ENCODE data around the gene UNC5CL.

UNC5CL gene

DNA sequence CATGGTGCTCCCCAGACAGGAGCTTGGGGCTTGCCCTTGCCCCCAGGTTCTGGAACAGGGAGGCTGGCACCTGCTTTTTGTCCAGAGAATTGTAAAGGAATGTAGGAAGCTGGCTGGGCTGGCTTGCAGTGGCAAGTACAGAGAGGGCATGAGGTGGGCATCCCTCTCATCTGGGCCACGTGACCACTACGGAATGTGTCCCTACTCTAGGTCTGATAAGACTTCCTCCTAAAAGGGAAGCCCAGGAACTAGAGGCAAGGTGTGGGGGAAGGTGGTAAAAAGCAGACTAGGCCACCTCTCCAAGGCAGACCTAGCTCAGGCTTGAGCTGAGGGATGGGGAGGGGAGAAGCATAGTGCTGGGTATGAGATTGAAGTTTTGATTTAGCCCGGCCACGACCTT is 38.8 kb downstream of the UNC5CL start:
- no peak for DNase-seq

- DNase-seq = peak; percentile 22 to 39
Measured at GRCh38 chr6:40999569-40999968, 39.5 kb downstream of the UNC5CL start.

DNA sequence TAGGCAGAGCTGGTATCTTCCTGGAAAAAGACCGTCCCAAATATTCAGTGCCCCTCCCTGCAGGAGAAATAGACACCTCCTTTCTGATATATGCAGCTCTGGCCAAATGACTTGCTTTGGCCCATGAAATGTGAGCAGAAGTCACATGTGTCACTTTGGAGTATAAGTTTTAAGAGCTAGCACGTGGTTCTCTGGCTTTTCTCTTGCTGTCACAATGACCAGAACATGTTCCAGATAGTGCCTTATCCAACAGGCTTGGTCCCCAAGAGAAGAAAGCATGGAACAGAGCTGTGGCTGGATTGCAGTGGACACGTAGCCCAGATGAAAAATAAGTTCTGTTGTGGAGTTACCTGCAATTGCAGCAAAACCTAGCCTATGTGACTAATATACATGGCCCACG is 40.4 kb downstream of the UNC5CL start:
- no peak for DNase-seq

DNA sequence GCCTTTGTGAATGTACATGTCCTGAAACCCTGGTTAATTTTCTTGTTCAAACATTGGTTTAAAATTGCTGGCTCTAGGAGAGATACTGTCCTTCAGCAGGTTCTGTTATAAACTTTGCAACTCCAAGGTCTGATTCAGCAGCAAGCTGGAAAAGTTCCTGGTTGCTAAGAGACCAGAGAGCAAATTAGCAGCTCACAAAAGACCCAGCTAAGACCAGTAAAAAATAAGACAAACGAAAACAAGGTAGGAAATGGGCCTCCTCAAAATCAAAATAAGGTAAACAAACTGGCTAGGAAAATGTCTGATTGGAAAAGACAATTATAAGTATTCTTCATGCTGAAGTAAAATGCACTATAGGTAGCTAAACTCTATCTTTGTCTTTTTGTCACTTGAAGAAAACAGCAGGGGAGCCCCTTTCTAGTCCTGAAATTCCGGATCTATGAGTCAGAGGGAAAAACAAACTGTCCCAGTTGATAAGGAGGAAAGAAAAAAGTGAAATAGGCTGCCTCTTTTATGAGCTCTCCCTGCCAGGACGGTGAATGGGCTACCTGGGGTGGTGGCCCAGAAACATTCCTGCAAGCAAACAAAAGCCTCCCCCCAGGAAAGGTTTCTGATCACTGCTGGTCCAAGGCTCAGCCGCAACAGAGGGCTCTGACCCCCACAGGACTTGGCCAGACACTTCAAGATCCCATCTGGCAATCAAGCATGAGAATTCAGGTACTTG is 41.6 kb downstream of the UNC5CL start:
- DNase-seq = peak; percentile 14 to 68

- DNase-seq = no peak
Measured at GRCh38 chr6:40996591-40997233, 42.3 kb downstream of the UNC5CL start.

- no peak for DNase-seq
Measured at GRCh38 chr6:40992746-40993145, 46.3 kb downstream of the UNC5CL start.

GRCh38 chr6:40990301-40990700 is 48.7 kb downstream of the UNC5CL start:
- no peak for DNase-seq

GRCh38 chr6:40989204-40990169 is 49.5 kb downstream of the UNC5CL start:
- DNase-seq = no peak

- DNase-seq = no peak
Measured at GRCh38 chr6:40988634-40989033, 50.4 kb downstream of the UNC5CL start.

GRCh38 chr6:40986921-40987819 is 51.9 kb downstream of the UNC5CL start:
- no peak for DNase-seq

DNA sequence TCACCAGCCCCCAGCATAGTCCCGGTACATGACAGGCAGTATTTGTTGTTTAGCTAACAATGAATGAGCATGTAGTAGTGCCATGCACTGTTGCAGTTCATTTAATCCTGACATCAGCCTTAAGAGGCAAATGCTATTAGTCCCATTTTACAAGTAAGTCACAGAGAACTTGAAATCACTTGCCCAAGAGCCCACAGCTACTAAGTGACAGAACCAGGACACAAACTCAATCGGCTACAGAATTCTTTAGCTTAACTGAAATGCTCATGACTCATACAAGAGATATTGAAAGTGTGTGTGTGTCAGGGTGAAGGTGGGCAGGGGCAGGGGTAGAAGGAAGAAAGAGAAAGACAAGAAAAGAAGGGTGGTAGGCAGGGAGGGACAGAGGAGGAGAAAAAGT is 52.7 kb downstream of the UNC5CL start:
- no peak for DNase-seq

DNA sequence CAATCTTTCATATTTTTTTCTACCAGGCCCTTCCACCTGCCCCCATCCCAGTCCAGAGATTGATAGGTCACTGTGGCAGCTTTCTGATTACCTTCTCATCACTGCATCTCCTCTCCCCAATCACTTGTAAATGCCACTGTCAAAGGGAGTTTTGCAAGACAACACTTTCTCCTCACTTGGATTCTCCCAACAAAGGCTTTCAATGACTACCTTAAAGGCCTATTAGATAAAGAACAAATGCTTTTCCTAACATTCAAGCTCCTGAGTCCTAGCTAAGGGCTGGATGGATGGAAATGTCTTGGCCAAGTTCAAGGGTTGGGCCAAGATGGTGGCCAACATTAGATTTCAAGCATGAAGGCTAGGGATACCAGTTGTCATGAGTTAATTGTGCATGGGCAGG is 55.3 kb downstream of the UNC5CL start:
- DNase-seq = no peak

- DNase-seq = no peak
Measured at GRCh38 chr6:40982917-40983316, 56.1 kb downstream of the UNC5CL start.

DNA sequence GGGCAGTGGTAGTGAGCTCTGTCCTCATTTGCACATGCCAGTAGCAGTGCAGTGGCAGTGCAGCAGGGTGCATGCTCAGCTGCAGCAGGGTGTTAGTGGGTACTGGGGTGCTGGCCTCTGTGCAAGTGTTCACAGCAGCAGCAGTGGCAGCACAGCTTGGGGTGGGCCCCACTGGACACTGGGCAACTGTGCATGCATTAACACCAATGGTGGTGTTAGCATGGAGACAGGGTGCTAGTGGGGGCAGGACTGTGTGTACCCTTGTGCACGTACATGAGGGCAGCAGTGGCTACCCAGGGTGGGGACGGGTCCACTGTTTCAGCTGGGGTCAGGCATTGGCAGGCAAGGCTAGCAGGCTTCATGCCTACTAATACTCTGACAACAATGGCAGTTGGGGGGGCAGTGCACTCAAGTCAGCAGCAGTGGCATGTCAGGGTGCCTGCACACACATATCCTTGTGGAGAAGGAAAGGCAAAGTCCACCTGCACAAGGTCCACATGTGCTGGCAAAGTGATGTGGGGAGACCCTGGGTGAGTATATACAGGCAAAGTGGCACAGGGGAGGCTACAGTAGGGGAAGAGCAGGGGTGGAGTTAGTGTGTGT is 60.2 kb downstream of the UNC5CL start:
- DNase-seq = no peak

DNA sequence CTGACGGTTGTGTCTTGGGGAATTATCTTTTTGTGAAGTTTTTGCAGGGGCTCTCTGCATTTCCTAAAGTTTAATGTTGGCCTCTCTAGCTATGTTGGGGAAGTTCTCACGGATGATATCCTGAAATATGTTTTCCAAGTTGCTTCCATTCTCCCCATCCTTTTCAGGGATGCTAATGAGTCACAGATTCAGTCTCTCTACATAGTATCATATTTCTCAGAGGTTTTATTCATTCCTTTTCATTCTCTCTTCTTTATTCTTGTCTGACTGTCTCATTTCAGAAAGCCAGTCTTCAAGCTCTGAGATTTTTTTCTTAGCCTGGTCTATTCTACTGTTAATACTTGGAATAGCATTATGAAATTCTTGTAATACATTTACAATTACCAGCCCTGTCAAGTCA is 61.3 kb downstream of the UNC5CL start:
- DNase-seq = no peak

DNA sequence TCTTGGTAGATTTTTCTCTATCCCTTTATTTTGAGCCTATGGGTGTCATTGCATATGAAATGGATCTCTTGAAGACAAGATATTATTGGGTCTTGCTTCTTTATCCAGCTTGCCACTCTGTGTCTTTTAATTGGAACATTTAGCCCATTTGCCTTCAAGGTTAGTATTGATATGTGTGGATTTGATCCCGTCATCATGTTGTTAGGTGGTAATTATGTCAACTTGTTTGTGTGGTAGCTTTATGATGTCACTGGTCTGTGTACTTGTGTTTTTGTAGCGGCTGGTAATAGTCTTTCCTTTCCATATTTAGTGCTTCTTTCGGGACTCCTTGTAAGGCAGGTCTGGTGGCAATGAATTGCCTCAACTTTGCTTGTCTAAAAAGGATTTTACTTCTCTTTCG is 61.9 kb downstream of the UNC5CL start:
- DNase-seq = no peak
